ENCODE data around the gene C9orf78. TPM values are rescaled to one million over a fixed set of nuclear protein-coding genes. Genes with fewer than 3 reads are reported as not detected.

C9orf78 gene
- total and polyA plus RNA-seq, 2 of the 8 experiments (the other 6 are each of a cell fraction or from before 2014, with no cell fraction given), result 17.4 to 40.6 TPM

DNA sequence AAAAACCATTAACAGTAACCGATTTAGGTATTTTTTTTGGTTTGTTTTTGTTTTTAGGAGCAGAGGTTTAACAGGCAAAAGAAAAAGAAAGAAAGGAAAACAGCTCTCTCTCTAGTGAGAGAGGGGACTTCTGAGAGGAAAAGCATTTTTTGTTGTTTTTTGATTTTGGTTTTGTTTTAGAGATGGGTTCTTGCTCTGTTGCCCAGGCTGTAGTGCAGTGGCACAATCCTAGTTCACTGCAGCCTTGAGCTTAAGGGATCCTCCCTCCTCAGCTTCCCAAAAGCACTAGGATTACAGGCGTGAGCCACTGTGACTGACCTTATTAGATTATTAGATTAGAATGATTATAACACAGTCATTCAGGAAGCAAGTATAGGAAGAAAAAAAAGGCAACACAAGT is 10.3 kb upstream of the C9orf78 start:
- DNase-seq (ENCODE audit: low read depth in 1 of 2, low spot score in 2 of 2), result no peak
- no peaks in the 10 kb centered on the region; the same call in 1 of the 2 replicates for H3K79me1 ChIP-seq (ENCODE audit: low read depth, low read length)
- WGBS, 2 experiments (ENCODE audit: extremely low coverage in 1 of 2, insufficient coverage in 1 of 2, insufficient read length in 1 of 2, insufficient replicate concordance in 2 of 2, low coverage in 1 of 2, low lambda C conversion rate in 2 of 2, missing lambda C conversion rate in 1 of 2), result 86% methylated on average over 2 of the region's 2 CpGs; no CpG with 5 or more reads in 1 of the 2 experiments
- no peak overlapping the region for H2BK20ac ChIP-seq (ENCODE audit: low read length)
- no peak for FAIRE-seq
- H3K23ac ChIP-seq (ENCODE audit: insufficient read length), result no peak overlapping the region
- H3K4me1 ChIP-seq (replicated peaks in 1 of 4; ENCODE audit: control insufficient read depth in 3 of 4, insufficient read depth in 4 of 4, low read length in 3 of 4), result peaks cover 0 to 4% (median 1%) of the 10 kb centered on the region in 4 experiments; a peak in 3 of 7 replicates
- no peak overlapping the region for H2BK12ac ChIP-seq (ENCODE audit: low read depth, low read length)
- H3K4me3 ChIP-seq (ENCODE audit: extremely low read depth in 1 of 4, insufficient read depth in 2 of 4, low read depth in 3 of 4, low read length in 4 of 4), result no peak overlapping the region
- no peaks in the 10 kb centered on the region for H3K36me3 ChIP-seq (ENCODE audit: control insufficient read depth in 2 of 4, insufficient read depth in 4 of 4, low read length in 3 of 4)
- peaks cover 0 to 3% of the 10 kb centered on the region in 2 experiments; a peak in 1 of 4 replicates for H3K79me2 ChIP-seq (ENCODE audit: control insufficient read depth in 1 of 2, insufficient read depth in 2 of 2, low read length in 2 of 2)
- no peak overlapping the region for H3K14ac ChIP-seq (ENCODE audit: insufficient read length)
- no peak overlapping the region for H3K9ac ChIP-seq (replicated peaks in 1 of 4; ENCODE audit: extremely low read depth in 1 of 4, low read depth in 3 of 4, low read length in 3 of 4)
- no peak overlapping the region for H4K8ac ChIP-seq (ENCODE audit: extremely low read depth, insufficient read depth, low read length)
- no peak overlapping the region for H3K4ac ChIP-seq (replicated peaks; ENCODE audit: insufficient read length, low read depth, low read length)
- no peaks in the 10 kb centered on the region for H3K9me3 ChIP-seq (ENCODE audit: insufficient read depth in 2 of 2, low read depth in 1 of 2, low read length in 1 of 2)
- no peak overlapping the region for H2BK15ac ChIP-seq (ENCODE audit: low read length)
- H2BK5ac ChIP-seq (ENCODE audit: low read depth, low read length), result no peak overlapping the region
- H3K18ac ChIP-seq (ENCODE audit: extremely low read depth, low read length), result no peak overlapping the region
- H4K20me1 ChIP-seq (replicated peaks in 1 of 2; ENCODE audit: control insufficient read depth in 1 of 2, insufficient read depth in 2 of 2, low read length in 2 of 2), result peaks cover 0 to 2% of the 10 kb centered on the region in 2 experiments
- no peak overlapping the region for H2BK120ac ChIP-seq (replicated peaks; ENCODE audit: low read depth, low read length)
- H3K23me2 ChIP-seq (ENCODE audit: low read depth, low read length), result no peaks in the 10 kb centered on the region
- no peak overlapping the region for H2AK5ac ChIP-seq (ENCODE audit: low read depth, low read length)
- POLR2A ChIA-PET (ENCODE audit: partially characterized antibody), result interaction anchor here (1.5 to 1.9 kb wide), 2 partner anchors 9 to 42 kb away, joined by 3 to 6 read pairs; no protein-coding TSS in a partner anchor
- CTCF ChIA-PET (ENCODE audit: partially characterized antibody), result interaction anchor here (0.6 to 1.4 kb wide), 3 partner anchors 22 to 124 kb away, joined by 3 to 5 read pairs (median 3); no protein-coding TSS in a partner anchor
- no peak overlapping the region for H4K91ac ChIP-seq (replicated peaks; ENCODE audit: insufficient read length, low read length)
- H3K56ac ChIP-seq (replicated peaks; ENCODE audit: insufficient read length, low read depth, low read length), result no peak overlapping the region
- H3K27ac ChIP-seq (ENCODE audit: low read depth, low read length), result no peak overlapping the region
- no peaks in the 10 kb centered on the region for H3K27me3 ChIP-seq (replicated peaks in 1 of 4; ENCODE audit: control insufficient read depth in 3 of 4, extremely low read depth in 1 of 4, insufficient read depth in 3 of 4, low read length in 3 of 4)
- no peak overlapping the region for H4K5ac ChIP-seq (ENCODE audit: insufficient read length, low read depth, low read length)
- no peak overlapping the region for H3K4me2 ChIP-seq (ENCODE audit: insufficient read depth in 1 of 2, low read depth in 2 of 2, low read length in 2 of 2)
- H2AFZ ChIP-seq (ENCODE audit: low read length), result no peak overlapping the region
- no peak for TF ChIP-seq SIRT6 (IDR thresholded peaks at IDR 0.05; ENCODE audit: low read length)
- TF ChIP-seq CREB1 (IDR thresholded peaks at IDR 0.05), result no peak
- no peak for TF ChIP-seq KDM1A (IDR thresholded peaks at IDR 0.05; ENCODE audit: borderline replicate concordance, low read length)
- no peak for TF ChIP-seq PHF8 (conservative IDR thresholded peaks at IDR 0.05; ENCODE audit: low read depth, low read length)
- no peak for TF ChIP-seq NRF1 (IDR thresholded peaks at IDR 0.05; ENCODE audit: low read depth, low read length)
- no peak for TF ChIP-seq ATF2 (IDR thresholded peaks at IDR 0.05; ENCODE audit: low read length)
- TF ChIP-seq YY1 (IDR thresholded peaks at IDR 0.05; ENCODE audit: low read depth, low read length), result no peak
- TF ChIP-seq BRCA1 (IDR thresholded peaks at IDR 0.05; ENCODE audit: low read depth, low read length), result no peak
- no peak for TF ChIP-seq EZH2 (IDR thresholded peaks at IDR 0.05; ENCODE audit: low read depth, low read length, severe bottlenecking)
- no peak for TF ChIP-seq SIN3A (conservative IDR thresholded peaks at IDR 0.05 in 1 of 2, IDR thresholded peaks at IDR 0.05 in 1 of 2; ENCODE audit: low read depth in 1 of 2, low read length in 2 of 2)
- no peak for TF ChIP-seq RBBP5 (IDR thresholded peaks at IDR 0.05; ENCODE audit: borderline replicate concordance, low read depth, low read length)
- no peak for TF ChIP-seq JUND (IDR thresholded peaks at IDR 0.05; ENCODE audit: low read length)
- no peak for TF ChIP-seq KDM4A (IDR thresholded peaks at IDR 0.05; ENCODE audit: low read depth, low read length, severe bottlenecking)
